Endothelial cell of umbilical vein (primary cell): ENCODE results near the gene C17orf67.

Experiments
- EZH2 ChIP-seq: IDR thresholded peaks from 2 replicates; pipeline ENCODE4 v1.6.1; 2012; ENCODE audit warnings: borderline replicate concordance, low read depth, mild to moderate bottlenecking, moderate library complexity, low read length, inconsistent platforms; ENCODE audit not compliant: severe bottlenecking
- FOS ChIP-seq: IDR thresholded peaks from 2 replicates; pipeline ENCODE4 v1.6.1; 2011; ENCODE audit warnings: mild to moderate bottlenecking, low read length, moderate library complexity, borderline replicate concordance; ENCODE audit not compliant: insufficient read depth
- POLR2A ChIP-seq: IDR thresholded peaks from 2 replicates; pipeline ENCODE4 v1.6.1; 2012; ENCODE audit warnings: low read depth, mild to moderate bottlenecking, control low read depth, low read length
- POLR2AphosphoS5 ChIP-seq: IDR thresholded peaks from 2 replicates; pipeline ENCODE4 v1.6.1; 2012; ENCODE audit warnings: low read depth, mild to moderate bottlenecking, control low read depth, low read length, moderate library complexity; ENCODE audit not compliant: insufficient read depth
- TF ChIP-seq, protein P1 (sequence below), 2 donors: IDR thresholded peaks; 1 replicate in 1 of 2; 2 replicates in 1 of 2; pipeline ENCODE4 v1.5.1; 2011; ENCODE audit warnings: low read length in 2 of 2, mild to moderate bottlenecking in 2 of 2, moderate library complexity in 2 of 2, control low read depth in 1 of 2, inconsistent platforms in 1 of 2, low read depth in 1 of 2; ENCODE audit not compliant: insufficient read depth in 1 of 2; ENCODE audit errors: extremely low read depth in 1 of 2

DNA sequence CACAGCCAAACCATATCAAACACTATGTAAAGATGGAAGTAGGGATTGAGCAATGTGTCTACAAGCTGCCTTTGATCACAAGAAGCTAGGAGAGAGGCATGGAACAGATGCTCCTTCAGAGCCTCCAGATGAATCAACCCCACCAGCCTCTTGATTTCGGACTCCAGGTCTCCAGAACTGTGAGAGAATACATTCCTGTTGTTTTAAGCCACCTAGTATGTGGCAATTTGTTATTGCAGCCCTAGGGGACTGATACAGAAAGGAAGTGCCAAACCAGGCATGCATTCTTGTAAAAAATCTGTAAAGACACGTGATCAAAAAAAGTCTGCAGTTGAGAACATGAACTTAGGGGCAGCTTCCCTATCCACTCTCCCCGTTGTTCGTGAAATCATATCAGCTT lies 91.1 kb downstream of the C17orf67 start:
- TF ChIP-seq, protein P1, sequence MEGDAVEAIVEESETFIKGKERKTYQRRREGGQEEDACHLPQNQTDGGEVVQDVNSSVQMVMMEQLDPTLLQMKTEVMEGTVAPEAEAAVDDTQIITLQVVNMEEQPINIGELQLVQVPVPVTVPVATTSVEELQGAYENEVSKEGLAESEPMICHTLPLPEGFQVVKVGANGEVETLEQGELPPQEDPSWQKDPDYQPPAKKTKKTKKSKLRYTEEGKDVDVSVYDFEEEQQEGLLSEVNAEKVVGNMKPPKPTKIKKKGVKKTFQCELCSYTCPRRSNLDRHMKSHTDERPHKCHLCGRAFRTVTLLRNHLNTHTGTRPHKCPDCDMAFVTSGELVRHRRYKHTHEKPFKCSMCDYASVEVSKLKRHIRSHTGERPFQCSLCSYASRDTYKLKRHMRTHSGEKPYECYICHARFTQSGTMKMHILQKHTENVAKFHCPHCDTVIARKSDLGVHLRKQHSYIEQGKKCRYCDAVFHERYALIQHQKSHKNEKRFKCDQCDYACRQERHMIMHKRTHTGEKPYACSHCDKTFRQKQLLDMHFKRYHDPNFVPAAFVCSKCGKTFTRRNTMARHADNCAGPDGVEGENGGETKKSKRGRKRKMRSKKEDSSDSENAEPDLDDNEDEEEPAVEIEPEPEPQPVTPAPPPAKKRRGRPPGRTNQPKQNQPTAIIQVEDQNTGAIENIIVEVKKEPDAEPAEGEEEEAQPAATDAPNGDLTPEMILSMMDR (IDR thresholded peaks at IDR 0.05; ENCODE audit: extremely low read depth in 1 of 2, insufficient read depth in 1 of 2, low read depth in 1 of 2, low read length in 2 of 2) = no peak
- TF ChIP-seq EZH2 (no peak), POLR2AphosphoS5 (no peak), POLR2A (no peak), FOS (no peak)
